Adrenal gland (tissue), 12 donors: ENCODE data around the gene RALGPS1. TPM values are rescaled to one million over a fixed set of nuclear protein-coding genes. Genes with fewer than 3 reads are reported as not detected.

Source experiments
- DNase-seq, 7 donors: peaks; one replicate each; pipeline ENCODE4 v3.0.0-alpha.2; 2019 to 2020
- H3K27ac ChIP-seq, 5 donors: fragments of 200-600 bp; sonication (generic) in 4 of 5; 1 replicate in 3 of 5; 2 replicates in 2 of 5; pipeline versions ENCODE4 v1.5.1 to v1.8.0; 2016 to 2020; ENCODE audit warnings: mild to moderate bottlenecking in 1 of 5
- H3K27me3 ChIP-seq: fragments of 200-600 bp; 2 replicates; pipeline ENCODE4 v1.8.0; 2021
- H3K36me3 ChIP-seq, 2 donors: fragments of 200-600 bp; replicated peaks in 1 of 2; 1 replicate in 1 of 2; 2 replicates in 1 of 2; pipeline versions ENCODE4 v1.5.1 to v1.8.0; 2018 to 2022
- H3K4me1 ChIP-seq, 2 donors: fragments of 200-600 bp; replicated peaks in 1 of 2; 1 replicate in 1 of 2; 2 replicates in 1 of 2; pipeline versions ENCODE4 v1.5.1 to v1.8.0; 2018 to 2021
- H3K4me3 ChIP-seq, 4 donors: fragments of 200-600 bp; sonication (generic) in 3 of 4; one replicate each; pipeline ENCODE4 v1.5.1; 2016 to 2018
- H3K9me3 ChIP-seq, 3 donors: fragments of 200-600 bp; sonication (generic) in 1 of 3; replicated peaks in 1 of 3; 1 replicate in 2 of 3; 2 replicates in 1 of 3; pipeline versions ENCODE4 v1.5.1 to v1.8.0; 2016 to 2021
- POLR2A ChIP-seq, 2 donors: fragments of 450-650 bp; IDR thresholded peaks; one replicate each; pipeline ENCODE4 v1.6.1; 2017; ENCODE audit warnings: antibody characterized with exemption in 2 of 2, mild to moderate bottlenecking in 2 of 2, moderate library complexity in 1 of 2
- WGBS, 4 donors: extraction: QIAGEN DNeasy Blood & Tissue Kit in 2 of 4; methylation state at CpG; one replicate each; pipeline versions ENCODE4 v1.1.5 to v1.1.7; 2013 to 2017; 5-methylcytosine and 5-hydroxymethylcytosine counted together
- intact Hi-C, 2 donors: fragments of 100-400 bp; cut with DNase I; formaldehyde crosslinking; loops; one replicate each; pipeline versions ENCODE4 v1.14.1 to v1.15.0; 2022 to 2023
- polyA plus RNA-seq, 3 donors: library from polyadenylated mRNA; stranded (reverse); fragments of 200-250 nt in 2 of 3; fragments of 350-450 nt in 1 of 3; fragmentation: Illumina TruSeq in 1 of 3; extraction: RNeasy Lipid Tissue Mini Kit (QIAGEN cat#74804) in 1 of 3; gene quantifications; one replicate each; pipeline ENCODE4 v1.2.3, GENCODE V29; 2013 to 2014
- total RNA-seq, 9 donors: library from RNA; depleted of rRNA in 4 of 9; stranded (reverse); fragments of >200 nt in 4 of 9; fragments of 120-200 nt in 1 of 9; fragmentation: NEBNext Ultra II Directional in 1 of 9; extraction: Animal tissue kit (Norgen Biotek cat#: 25700) in 1 of 9; gene quantifications; one replicate each; pipeline versions ENCODE4 v1.1.0 to v1.2.4, GENCODE V29; 2013 to 2023
- TF ChIP-seq, protein P1 (sequence below), 6 experiments: fragments of 450-650 bp in 4 of 6; fragments of 200-600 bp in 2 of 6; sonication (generic) in 1 of 6; IDR thresholded peaks; 1 replicate in 5 of 6; 2 replicates in 1 of 6; pipeline versions ENCODE4 v1.5.1 to v1.8.0; 2016 to 2021; ENCODE audit warnings: antibody characterized with exemption in 6 of 6, mild to moderate bottlenecking in 2 of 6, moderate library complexity in 1 of 6
- donor health status: healthy with polysubstance abuse.
- donor health status: Bipolar disorder and iron deficiency.
- donor health status: DM: yes; HTN: yes; CAD: no.
- donor health status: DM: no; HTN: no; CAD: no.
- donor health status: DM: no; HTN: no; CAD: no.
- donor health status: DM: yes; HTN: yes; CAD: no.

RALGPS1 gene
- total and polyA plus RNA-seq, 12 donors, result 2.8 to 9.9 (median 5.1) TPM

DNA sequence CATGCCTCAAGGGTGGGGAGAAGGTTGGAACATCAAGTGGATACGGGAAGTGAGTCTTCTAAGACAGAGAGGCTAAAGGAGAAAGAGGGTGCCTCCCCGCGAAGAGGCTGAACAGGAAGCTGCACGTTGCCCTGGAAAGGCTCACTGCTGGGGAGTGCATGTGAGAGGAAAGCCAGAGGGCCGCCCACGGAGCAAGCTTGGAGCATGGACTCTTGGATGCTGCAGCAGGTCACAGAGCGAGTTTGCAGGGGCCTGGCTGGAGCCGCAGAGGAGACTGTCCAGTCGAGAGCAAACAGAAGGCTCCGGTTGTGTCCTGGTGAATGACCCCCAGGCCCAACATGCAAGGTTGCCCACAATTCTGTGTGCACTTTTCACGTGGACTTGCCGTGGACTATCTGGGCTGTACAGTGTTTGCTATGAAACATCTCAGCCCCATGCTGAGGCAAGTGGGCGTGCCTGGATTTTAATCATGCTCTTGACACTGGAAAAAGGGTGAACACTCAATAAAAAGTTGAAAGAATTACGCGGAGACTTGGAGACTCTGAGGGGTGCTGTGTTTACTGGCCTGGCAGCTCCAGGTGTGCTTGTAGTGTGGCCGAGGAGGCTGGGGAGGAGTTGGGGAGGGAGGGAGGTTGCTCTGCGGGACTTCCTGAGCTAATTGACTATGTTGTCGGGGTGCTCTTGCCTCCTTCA is 295.5 kb downstream of the RALGPS1 start:
- 66 to 76% (median 74%) methylated on average over 14 to 18 of the region's 18 CpGs for WGBS, 4 donors
- Histone ChIP-seq H3K4me1 (no peaks in the 10 kb centered on the region), H3K27ac (no peak overlapping the region), H3K4me3 (no peak overlapping the region), H3K36me3 (no peaks in the 10 kb centered on the region), H3K27me3 (no peaks in the 10 kb centered on the region), H3K9me3 (no peaks in the 10 kb centered on the region)
- TF ChIP-seq, protein P1, sequence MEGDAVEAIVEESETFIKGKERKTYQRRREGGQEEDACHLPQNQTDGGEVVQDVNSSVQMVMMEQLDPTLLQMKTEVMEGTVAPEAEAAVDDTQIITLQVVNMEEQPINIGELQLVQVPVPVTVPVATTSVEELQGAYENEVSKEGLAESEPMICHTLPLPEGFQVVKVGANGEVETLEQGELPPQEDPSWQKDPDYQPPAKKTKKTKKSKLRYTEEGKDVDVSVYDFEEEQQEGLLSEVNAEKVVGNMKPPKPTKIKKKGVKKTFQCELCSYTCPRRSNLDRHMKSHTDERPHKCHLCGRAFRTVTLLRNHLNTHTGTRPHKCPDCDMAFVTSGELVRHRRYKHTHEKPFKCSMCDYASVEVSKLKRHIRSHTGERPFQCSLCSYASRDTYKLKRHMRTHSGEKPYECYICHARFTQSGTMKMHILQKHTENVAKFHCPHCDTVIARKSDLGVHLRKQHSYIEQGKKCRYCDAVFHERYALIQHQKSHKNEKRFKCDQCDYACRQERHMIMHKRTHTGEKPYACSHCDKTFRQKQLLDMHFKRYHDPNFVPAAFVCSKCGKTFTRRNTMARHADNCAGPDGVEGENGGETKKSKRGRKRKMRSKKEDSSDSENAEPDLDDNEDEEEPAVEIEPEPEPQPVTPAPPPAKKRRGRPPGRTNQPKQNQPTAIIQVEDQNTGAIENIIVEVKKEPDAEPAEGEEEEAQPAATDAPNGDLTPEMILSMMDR (IDR thresholded peaks at IDR 0.05), result no peak
- TF ChIP-seq POLR2A (IDR thresholded peaks at IDR 0.05), result no peak
- DNase-seq, result peak in 1 of 7 donors; percentile 22
- intact Hi-C loops, result loop anchor here in 1 of 2 donors (5.0 kb wide), 1 partner anchor 132 kb away; no protein-coding TSS in a partner anchor

GRCh38 chr9:127210851-127211730 is 296.5 kb downstream of the RALGPS1 start:
- intact Hi-C loops, result loop anchor here in 1 of 2 donors (5.0 kb wide), 1 partner anchor 131 kb away; no protein-coding TSS in a partner anchor
- WGBS, 4 donors, result 78 to 88% (median 84%) methylated on average over 15 to 20 of the region's 20 CpGs
- DNase-seq, result peak in 1 of 7 donors; percentile 4

GRCh38 chr9:127211983-127212382 is 297.4 kb downstream of the RALGPS1 start:
- peak in 1 of 7 donors; percentile 15 for DNase-seq
- Histone ChIP-seq H3K9me3 (no peaks in the 10 kb centered on the region), H3K27ac (no peak overlapping the region), H3K4me1 (no peaks in the 10 kb centered on the region), H3K4me3 (no peak overlapping the region), H3K36me3 (no peaks in the 10 kb centered on the region), H3K27me3 (no peaks in the 10 kb centered on the region)
- TF ChIP-seq, protein P1 (IDR thresholded peaks at IDR 0.05), result no peak
- TF ChIP-seq POLR2A (IDR thresholded peaks at IDR 0.05), result no peak
- WGBS, 4 donors, result 94 to 100% (median 98%) methylated on average over 7 to 11 of the region's 11 CpGs
- intact Hi-C loops, result loop anchor here in 1 of 2 donors (5.0 kb wide), 1 partner anchor 130 kb away; no protein-coding TSS in a partner anchor

More at GRCh38 chr9:127210851-127211730, 296.5 kb downstream of the RALGPS1 start:
- H3K4me1 ChIP-seq, result no peaks in the 10 kb centered on the region
- H3K27me3 ChIP-seq, result no peaks in the 10 kb centered on the region
- no peak overlapping the region for H3K4me3 ChIP-seq
- no peak overlapping the region for H3K27ac ChIP-seq
- no peaks in the 10 kb centered on the region for H3K36me3 ChIP-seq
- H3K9me3 ChIP-seq, result no peaks in the 10 kb centered on the region
- TF ChIP-seq, protein P1 (IDR thresholded peaks at IDR 0.05), result no peak
- TF ChIP-seq POLR2A (IDR thresholded peaks at IDR 0.05), result no peak

DNA sequence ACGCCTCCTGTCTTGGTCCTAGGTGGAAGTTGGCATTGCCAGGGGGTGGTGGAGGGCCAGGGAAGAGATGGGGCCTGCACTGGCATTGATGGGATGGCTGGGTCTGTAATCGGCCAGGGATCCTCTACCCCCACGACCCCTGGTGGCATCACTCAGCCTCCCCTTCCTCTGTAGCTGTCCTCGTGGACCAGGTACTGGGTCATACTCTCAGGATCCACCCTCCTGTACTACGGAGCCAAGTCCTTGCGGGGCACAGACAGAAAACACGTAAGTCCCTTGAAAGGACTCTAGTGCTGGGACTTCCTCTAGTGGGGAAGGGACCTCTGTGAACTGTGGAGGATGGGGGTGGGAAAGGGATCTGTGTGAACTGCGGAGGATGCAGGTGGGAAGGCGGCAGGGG is 297.9 kb downstream of the RALGPS1 start:
- H3K27me3 ChIP-seq, result no peaks in the 10 kb centered on the region
- DNase-seq, result no peak
- no peaks in the 10 kb centered on the region for H3K36me3 ChIP-seq
- intact Hi-C loops, result loop anchor here in 1 of 2 donors (5.0 kb wide), 1 partner anchor 130 kb away; no protein-coding TSS in a partner anchor
- 83 to 96% (median 88%) methylated on average over 9 of the region's 9 CpGs for WGBS, 4 donors
- TF ChIP-seq POLR2A (IDR thresholded peaks at IDR 0.05), result no peak
- TF ChIP-seq, protein P1 (IDR thresholded peaks at IDR 0.05), result no peak
- no peak overlapping the region for H3K4me3 ChIP-seq
- H3K27ac ChIP-seq, result no peak overlapping the region
- no peaks in the 10 kb centered on the region for H3K9me3 ChIP-seq
- H3K4me1 ChIP-seq, result no peaks in the 10 kb centered on the region
